ENCODE results near the gene FCHO1. TPM values are rescaled to one million over a fixed set of nuclear protein-coding genes. Genes with fewer than 3 reads are reported as not detected.
A peak's percentile ranks its signal among the peaks of the same experiment; 100 is the strongest.
"Not testable (repeated sequence)": the region's sequence is repeated elsewhere in the genome, so short reads cannot be mapped to it uniquely, and the experiment has no call there.

The FCHO1 gene
- total RNA-seq, 3 donors from 2014 or later: 1.6 to 5.3 (median 2.9) TPM

DNA sequence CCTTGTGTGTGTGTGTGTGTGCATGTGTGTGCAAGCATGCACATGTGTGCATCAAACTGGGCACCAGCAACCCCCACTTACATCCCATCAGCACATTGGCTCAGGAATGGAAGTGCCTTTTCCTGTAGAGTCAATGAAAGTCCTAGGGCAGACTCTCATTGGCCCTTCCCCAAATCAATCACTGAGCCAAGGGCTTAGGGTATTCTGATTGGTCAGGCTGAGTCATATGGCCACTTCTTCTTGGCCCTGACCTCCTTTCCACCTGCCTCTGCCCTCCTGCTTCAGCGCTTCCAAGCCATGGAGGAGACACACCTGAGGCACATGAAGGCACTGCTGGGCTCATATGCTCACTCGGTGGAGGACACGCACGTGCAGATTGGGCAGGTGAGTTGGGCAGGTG is 20.9 kb downstream of the FCHO1 start:
- Histone ChIP-seq H3K36me3 (no peaks in the 10 kb centered on the region), H3K4me3 (no peak overlapping the region), H3K9me3 (no peaks in the 10 kb centered on the region), H3K27me3 (no peaks in the 10 kb centered on the region), H3K4me1 (no peaks in the 10 kb centered on the region), H3K27ac (no peak overlapping the region)
- TF ChIP-seq, protein P1, sequence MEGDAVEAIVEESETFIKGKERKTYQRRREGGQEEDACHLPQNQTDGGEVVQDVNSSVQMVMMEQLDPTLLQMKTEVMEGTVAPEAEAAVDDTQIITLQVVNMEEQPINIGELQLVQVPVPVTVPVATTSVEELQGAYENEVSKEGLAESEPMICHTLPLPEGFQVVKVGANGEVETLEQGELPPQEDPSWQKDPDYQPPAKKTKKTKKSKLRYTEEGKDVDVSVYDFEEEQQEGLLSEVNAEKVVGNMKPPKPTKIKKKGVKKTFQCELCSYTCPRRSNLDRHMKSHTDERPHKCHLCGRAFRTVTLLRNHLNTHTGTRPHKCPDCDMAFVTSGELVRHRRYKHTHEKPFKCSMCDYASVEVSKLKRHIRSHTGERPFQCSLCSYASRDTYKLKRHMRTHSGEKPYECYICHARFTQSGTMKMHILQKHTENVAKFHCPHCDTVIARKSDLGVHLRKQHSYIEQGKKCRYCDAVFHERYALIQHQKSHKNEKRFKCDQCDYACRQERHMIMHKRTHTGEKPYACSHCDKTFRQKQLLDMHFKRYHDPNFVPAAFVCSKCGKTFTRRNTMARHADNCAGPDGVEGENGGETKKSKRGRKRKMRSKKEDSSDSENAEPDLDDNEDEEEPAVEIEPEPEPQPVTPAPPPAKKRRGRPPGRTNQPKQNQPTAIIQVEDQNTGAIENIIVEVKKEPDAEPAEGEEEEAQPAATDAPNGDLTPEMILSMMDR (IDR thresholded peaks at IDR 0.05): no peak
- no peak for TF ChIP-seq POLR2A (IDR thresholded peaks at IDR 0.05)
- TF ChIP-seq POLR2AphosphoS5 (IDR thresholded peaks at IDR 0.05): no peak
- intact Hi-C loops (cut with DNase I; ENCODE audit: low total_unique reads): no loop called here
- DNase-seq (ENCODE audit: low spot score in 2 of 2): no peak

DNA sequence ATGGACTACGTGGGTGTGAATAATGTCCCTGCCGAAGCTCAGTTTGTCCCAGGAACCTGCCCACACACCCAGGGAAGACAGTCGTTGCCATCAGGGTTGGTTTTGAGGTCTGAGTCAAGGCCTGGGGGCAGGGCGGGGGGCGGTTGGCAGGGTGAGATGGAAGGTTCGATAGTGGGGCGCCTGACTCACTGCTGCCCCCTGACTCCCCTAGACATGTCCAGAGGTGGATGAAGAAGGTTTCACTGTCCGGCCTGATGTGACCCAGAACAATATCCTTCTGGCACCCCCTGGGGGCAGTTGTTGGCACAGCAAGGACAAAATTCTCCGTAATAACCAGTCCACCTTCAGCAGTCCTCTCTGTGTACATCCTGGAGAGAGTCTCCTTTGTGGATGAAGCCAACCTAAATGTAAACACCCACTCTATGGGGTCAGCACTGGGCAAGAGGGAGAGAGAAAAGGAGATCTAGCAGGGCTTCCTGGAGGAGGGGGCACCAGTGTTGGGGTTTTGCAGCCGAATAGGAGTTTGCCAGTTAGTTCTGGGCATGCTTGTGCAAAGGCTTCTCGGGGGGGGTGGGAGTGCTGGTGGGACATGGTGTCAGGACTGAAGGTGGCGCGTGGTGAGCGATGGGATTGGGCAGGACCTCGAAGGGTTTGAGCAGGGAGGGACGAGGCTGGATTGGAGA is 24.1 kb downstream of the FCHO1 start:
- Histone ChIP-seq H3K4me1 (no peaks in the 10 kb centered on the region), H3K36me3 (no peaks in the 10 kb centered on the region), H3K4me3 (peak overlapping the region in 1 of 3 donors; percentile 15), H3K27me3 (peaks cover 0 to 3% of the 10 kb centered on the region in 2 donors), H3K9me3 (no peaks in the 10 kb centered on the region), H3K27ac (peak overlapping the region in 1 of 2 donors; percentile 12)
- intact Hi-C loops (cut with DNase I; ENCODE audit: low total_unique reads): no loop called here
- TF ChIP-seq, protein P1 (IDR thresholded peaks at IDR 0.05): peak in 2 of 3 donors; percentile 9 to 35
- no peak for TF ChIP-seq POLR2AphosphoS5 (IDR thresholded peaks at IDR 0.05)
- DNase-seq (ENCODE audit: low spot score in 2 of 2): no peak

DNA sequence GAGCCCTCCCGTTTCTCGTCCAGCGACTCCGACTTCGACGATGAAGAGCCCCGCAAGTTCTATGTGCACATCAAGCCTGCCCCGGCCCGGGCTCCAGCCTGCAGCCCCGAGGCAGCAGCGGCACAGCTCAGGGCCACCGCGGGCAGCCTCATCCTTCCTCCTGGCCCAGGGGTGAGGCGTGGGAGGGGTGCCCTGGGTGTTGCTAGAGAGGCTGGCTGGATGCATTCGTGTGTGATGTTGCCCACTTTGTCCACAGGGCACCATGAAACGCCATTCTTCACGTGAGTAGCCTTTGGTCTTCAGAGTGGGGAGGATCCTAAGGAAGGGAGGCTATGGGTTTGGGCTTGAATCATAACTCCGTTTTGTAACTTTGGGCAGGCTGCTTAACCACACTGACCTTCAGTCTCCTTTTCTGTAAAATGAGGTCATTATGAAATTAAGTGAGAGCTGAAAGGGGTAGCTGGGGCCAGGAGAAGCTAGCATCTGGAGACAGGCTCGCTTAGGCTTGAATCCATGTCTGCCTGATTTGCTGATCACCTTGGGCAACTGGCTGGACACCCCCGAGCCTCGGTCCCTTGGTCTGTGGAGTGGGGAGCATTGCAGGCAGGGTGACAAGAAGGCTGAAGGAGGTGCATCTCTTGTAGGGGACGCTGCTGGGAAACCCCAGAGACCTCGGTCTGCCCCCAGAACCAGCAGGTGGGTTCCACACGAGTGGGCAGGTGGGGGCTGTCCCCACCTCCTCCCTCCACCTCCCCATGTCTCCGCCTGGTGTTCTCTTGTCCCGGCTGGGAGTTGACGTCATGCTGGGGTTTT is 24.9 kb downstream of the FCHO1 start:
- H3K4me1 ChIP-seq: no peaks in the 10 kb centered on the region
- peaks cover 0 to 3% of the 10 kb centered on the region in 2 donors for H3K27me3 ChIP-seq
- no peaks in the 10 kb centered on the region for H3K9me3 ChIP-seq
- peak overlapping the region in 1 of 3 donors; percentile 15 for H3K4me3 ChIP-seq
- peak overlapping the region in 1 of 2 donors; percentile 12 for H3K27ac ChIP-seq
- TF ChIP-seq POLR2AphosphoS5 (IDR thresholded peaks at IDR 0.05) (no peak), POLR2A (IDR thresholded peaks at IDR 0.05) (no peak)
- TF ChIP-seq, protein P1 (IDR thresholded peaks at IDR 0.05): no peak
- no peaks in the 10 kb centered on the region for H3K36me3 ChIP-seq
- intact Hi-C loops (cut with DNase I; ENCODE audit: low total_unique reads): no loop called here
- no peak for DNase-seq (ENCODE audit: low spot score in 2 of 2)

DNA sequence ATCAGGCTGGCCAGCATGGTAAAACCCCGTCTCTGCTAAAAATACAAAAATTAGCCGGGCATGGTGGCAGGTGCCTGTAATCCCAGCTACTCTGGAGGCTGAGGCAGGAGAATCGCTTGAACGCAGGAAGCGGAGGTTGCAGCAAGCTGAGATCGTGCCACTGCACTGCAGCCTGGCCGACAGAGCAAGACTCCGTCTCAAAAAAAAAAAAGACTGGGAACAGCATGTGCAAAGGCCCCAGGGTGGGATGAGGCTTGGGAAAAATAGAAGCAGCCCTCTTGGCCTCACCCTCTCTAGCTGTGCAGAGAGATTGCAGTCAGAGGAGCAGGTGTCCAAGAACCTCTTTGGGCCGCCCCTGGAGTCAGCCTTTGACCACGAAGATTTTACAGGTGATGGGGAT is 26.6 kb downstream of the FCHO1 start:
- H3K36me3 ChIP-seq; H3K9me3 ChIP-seq; H3K27ac ChIP-seq; H3K27me3 ChIP-seq; H3K4me1 ChIP-seq; DNase-seq (ENCODE audit: low spot score in 2 of 2); intact Hi-C loops (cut with DNase I; ENCODE audit: low total_unique reads): not testable (repeated sequence)
- H3K4me3 ChIP-seq: peak overlapping the region in 1 of 3 donors; percentile 46

DNA sequence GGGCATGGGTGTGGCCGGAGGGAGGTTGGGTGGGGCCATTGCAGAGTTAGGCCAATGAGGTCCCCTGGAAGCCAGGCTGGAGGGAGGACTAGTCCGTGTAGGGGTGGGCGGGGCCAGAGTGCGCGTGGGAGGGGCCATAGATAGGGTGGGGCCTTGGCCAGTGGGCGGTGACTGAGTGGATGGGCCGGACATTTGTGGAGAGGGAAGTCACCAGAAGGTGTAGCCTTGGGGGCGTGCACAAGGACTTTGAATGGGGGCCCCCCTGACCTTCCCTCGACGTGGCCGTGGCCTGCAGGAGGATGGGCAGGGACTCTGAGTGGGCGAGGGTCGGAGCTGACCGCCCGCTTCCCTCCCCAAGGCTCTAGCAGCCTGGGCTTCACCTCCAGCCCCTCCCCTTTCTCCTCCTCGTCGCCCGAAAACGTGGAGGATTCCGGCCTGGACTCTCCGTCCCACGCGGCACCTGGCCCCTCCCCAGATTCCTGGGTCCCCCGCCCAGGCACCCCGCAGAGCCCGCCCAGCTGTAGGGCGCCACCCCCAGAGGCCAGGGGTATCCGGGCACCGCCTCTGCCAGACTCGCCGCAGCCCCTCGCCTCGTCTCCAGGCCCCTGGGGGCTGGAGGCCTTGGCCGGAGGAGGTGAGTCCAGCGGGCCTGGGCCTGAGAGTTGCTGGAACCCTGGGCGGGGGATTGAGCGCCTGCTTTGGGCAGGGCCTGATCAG is 27.1 kb downstream of the FCHO1 start:
- Histone ChIP-seq H3K9me3 (no peaks in the 10 kb centered on the region), H3K4me3 (peak overlapping the region; percentile 7 to 64 (median 46)), H3K36me3 (no peaks in the 10 kb centered on the region), H3K4me1 (no peaks in the 10 kb centered on the region), H3K27me3 (peaks cover 0 to 3% of the 10 kb centered on the region in 2 donors), H3K27ac (peak overlapping the region in 1 of 2 donors; percentile 19)
- intact Hi-C loops (cut with DNase I; ENCODE audit: low total_unique reads): no loop called here
- DNase-seq (ENCODE audit: low spot score in 2 of 2): peak in 1 of 2 donors; percentile 35
- TF ChIP-seq, protein P1 (IDR thresholded peaks at IDR 0.05): no peak
- no peak for TF ChIP-seq POLR2AphosphoS5 (IDR thresholded peaks at IDR 0.05)
- TF ChIP-seq POLR2A (IDR thresholded peaks at IDR 0.05): no peak
